Measurements from ENCODE around the gene LMF1. TPM values are rescaled to one million over a fixed set of nuclear protein-coding genes. Genes with fewer than 3 reads are reported as not detected.
A peak's percentile ranks its signal among the peaks of the same experiment; 100 is the strongest.

LMF1 gene
- total and polyA plus RNA-seq, 8 donors = 7.6 to 121 (median 15.8) TPM

DNA sequence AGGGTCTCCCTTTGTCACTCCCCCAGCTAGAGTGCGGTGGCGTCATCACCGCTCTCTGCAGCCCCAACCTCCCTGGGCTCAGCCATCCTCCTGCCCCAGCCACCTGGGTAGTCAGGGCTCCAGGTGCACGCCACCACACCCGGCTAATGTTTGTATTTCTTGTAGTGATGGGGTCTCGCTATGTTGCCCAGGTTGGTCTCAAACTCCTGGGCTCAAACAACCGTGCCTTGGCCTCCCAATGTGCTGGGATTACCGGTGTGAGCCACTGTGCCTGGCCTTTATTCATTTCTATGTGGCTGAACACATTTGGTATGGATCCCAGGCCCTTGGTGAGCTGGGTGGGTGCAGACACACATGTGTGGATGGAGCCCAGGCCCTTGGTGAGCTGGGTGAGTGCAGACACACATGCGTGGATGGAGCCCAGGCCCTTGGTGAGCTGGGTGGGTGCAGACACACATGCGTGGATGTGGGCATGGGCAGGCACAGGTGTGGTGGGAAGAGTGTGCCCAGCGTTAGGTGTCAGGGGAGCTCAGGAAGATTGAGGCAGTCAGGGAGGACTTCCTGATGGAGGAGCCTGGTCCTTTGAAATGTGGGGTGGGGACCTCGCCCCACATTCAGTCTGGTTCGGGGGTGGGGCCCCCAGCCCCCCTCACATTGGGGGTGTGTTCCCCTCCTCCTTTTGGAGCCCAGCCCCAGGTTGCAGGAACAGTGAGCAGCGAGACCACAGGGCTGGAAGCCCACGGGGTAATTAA is 47.8 kb upstream of the LMF1 start:
- Histone ChIP-seq H3K27me3 (peaks cover 4 to 56% (median 38%) of the 10 kb centered on the region in 3 donors), H3K27ac (peak overlapping the region in 2 of 5 donors; percentile 1 to 49), H3K9me3 (no peaks in the 10 kb centered on the region), H3K4me1 (peaks cover 0 to 12% (median 4%) of the 10 kb centered on the region in 4 donors), H3K36me3 (no peaks in the 10 kb centered on the region), H3K4me3 (peak overlapping the region in 2 of 4 donors; percentile 4 to 13)
- 71 to 79% (median 79%) methylated on average over 15 of the region's 15 CpGs for WGBS, 5 donors
- TF ChIP-seq CTCF (IDR thresholded peaks at IDR 0.05) (no peak), POLR2A (IDR thresholded peaks at IDR 0.05) (no peak), EP300 (IDR thresholded peaks at IDR 0.05) (no peak), POLR2AphosphoS5 (IDR thresholded peaks at IDR 0.05) (no peak)
- intact Hi-C loops (cut with DNase I; ENCODE audit: low total_unique reads) = no loop called here
- DNase-seq = no peak

- TF ChIP-seq POLR2AphosphoS5 (IDR thresholded peaks at IDR 0.05) (no peak), EP300 (IDR thresholded peaks at IDR 0.05) (no peak), CTCF (IDR thresholded peaks at IDR 0.05) (no peak), POLR2A (IDR thresholded peaks at IDR 0.05) (no peak)
- Histone ChIP-seq H3K9me3 (no peaks in the 10 kb centered on the region), H3K27me3 (peaks cover 0 to 43% (median 14%) of the 10 kb centered on the region in 3 donors), H3K4me1 (peaks cover 0 to 11% (median 3%) of the 10 kb centered on the region in 4 donors), H3K27ac (no peak overlapping the region), H3K4me3 (no peak overlapping the region), H3K36me3 (no peaks in the 10 kb centered on the region)
- 80 to 95% (median 84%) methylated on average over 4 to 22 of the region's 22 CpGs for WGBS, 5 donors
- intact Hi-C loops (cut with DNase I; ENCODE audit: low total_unique reads) = no loop called here
- DNase-seq = peak in 1 of 2 donors; percentile 69
Observed at GRCh38 chr16:1014771-1015495, 44.1 kb upstream of the LMF1 start.

DNA sequence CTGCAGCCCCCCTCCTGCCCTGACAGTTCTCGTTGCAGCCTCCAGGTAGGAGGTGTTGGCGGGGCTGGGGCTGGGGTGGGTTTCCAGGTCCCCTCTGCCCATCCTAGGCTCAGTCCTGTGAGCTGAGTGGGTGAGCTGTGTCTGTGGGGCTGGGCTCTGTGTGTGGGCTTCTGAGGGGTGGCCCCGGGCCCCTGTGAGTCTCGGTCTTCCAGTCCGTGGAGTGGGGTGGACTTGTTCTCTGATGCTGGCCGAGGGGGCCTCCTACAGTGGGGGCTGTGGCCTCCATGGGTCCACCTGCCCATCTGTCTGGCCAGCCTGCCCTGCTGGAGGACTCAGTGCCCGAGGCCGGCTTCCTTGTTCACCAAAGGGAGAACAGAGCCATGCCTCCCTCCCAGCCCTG is 43.4 kb upstream of the LMF1 start:
- H3K4me1 ChIP-seq = peaks cover 0 to 4% (median 0%) of the 10 kb centered on the region in 4 donors
- intact Hi-C loops (cut with DNase I; ENCODE audit: low total_unique reads) = no loop called here
- TF ChIP-seq EP300 (IDR thresholded peaks at IDR 0.05) (no peak), CTCF (IDR thresholded peaks at IDR 0.05) (no peak), POLR2A (IDR thresholded peaks at IDR 0.05) (no peak)
- H3K4me3 ChIP-seq = no peak overlapping the region
- no peak for DNase-seq
- WGBS, 5 donors = 78 to 87% (median 80%) methylated on average over 7 to 8 of the region's 8 CpGs
- peaks cover 2 to 43% (median 15%) of the 10 kb centered on the region in 3 donors for H3K27me3 ChIP-seq
- no peaks in the 10 kb centered on the region for H3K9me3 ChIP-seq
- no peak overlapping the region for H3K27ac ChIP-seq
- H3K36me3 ChIP-seq = no peaks in the 10 kb centered on the region

DNA sequence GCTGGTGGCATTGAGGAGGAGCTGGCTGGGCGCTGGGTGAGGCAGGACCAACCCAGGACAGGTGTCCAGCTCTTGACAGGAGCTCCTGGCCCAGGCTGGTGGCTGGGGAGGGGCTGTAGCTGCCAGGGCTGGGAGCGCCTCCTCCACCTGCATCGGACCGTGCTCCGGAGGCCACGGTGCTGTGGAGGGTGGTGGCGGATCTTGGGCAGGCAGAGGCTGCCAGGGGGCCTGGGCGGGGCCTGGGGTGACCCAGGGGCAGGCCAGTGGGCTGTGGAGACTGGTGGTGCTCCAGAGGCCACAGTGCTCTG is 42.8 kb upstream of the LMF1 start:
- WGBS, 5 donors = 57 to 100% (median 62%) methylated on average over 2 to 8 of the region's 8 CpGs
- no peaks in the 10 kb centered on the region for H3K9me3 ChIP-seq
- intact Hi-C loops (cut with DNase I; ENCODE audit: low total_unique reads) = no loop called here

More for the DNA sequence above, 42.8 kb upstream of the LMF1 start:
- no peaks in the 10 kb centered on the region for H3K36me3 ChIP-seq
- H3K27ac ChIP-seq = no peak overlapping the region
- H3K4me3 ChIP-seq = no peak overlapping the region
- peaks cover 2 to 43% (median 16%) of the 10 kb centered on the region in 3 donors for H3K27me3 ChIP-seq
- no peak for DNase-seq
- TF ChIP-seq POLR2A (IDR thresholded peaks at IDR 0.05) = no peak
- no peak for TF ChIP-seq EP300 (IDR thresholded peaks at IDR 0.05)
- no peak for TF ChIP-seq POLR2AphosphoS5 (IDR thresholded peaks at IDR 0.05)
- no peak for TF ChIP-seq CTCF (IDR thresholded peaks at IDR 0.05)
- H3K4me1 ChIP-seq = no peaks in the 10 kb centered on the region
